PC-3 (cell line): ENCODE data around the gene SNTG2. TPM values are rescaled to one million over a fixed set of nuclear protein-coding genes. Genes with fewer than 3 reads are reported as not detected.

Experiments
- ATAC-seq: fragments of 200-7000 bp; cut with Tn5 transposase; 2 replicates; pipeline ENCODE4 v1.9.1; 2020; ENCODE audit warnings: mild to moderate bottlenecking, moderate library complexity
- BruUV-seq: library from RNA; stranded (reverse); fragments of 400-500 nt; replicated peaks from 2 replicates; lab custom pipeline; 2021; lab: Mats Ljungman, UMichigan
- CTCF ChIA-PET: fragments of 300-600 bp; sonication (Branson Sonifier 250); formaldehyde crosslinking; loops from one replicate; lab custom pipeline; 2022; ENCODE audit warnings: antibody characterized with exemption; lab: Charles Lee
- POLR2A ChIA-PET: fragments of 300-600 bp; sonication (Branson Sonifier 250); formaldehyde crosslinking; loops from one replicate; lab custom pipeline; 2022; ENCODE audit warnings: antibody characterized with exemption; ENCODE audit not compliant: unreplicated experiment; lab: Charles Lee
- DNase-seq: peaks from one replicate; pipeline ENCODE4 v3.0.0-alpha.2; 2015
- H2AFZ ChIP-seq: fragments of 300-600 bp; sonication (generic); 2 replicates; pipeline ENCODE4 v1.6.0; 2016; ENCODE audit warnings: antibody characterized with exemption, low read length
- H3F3A ChIP-seq: fragments of 300-600 bp; sonication (generic); one replicate; pipeline ENCODE4 v1.6.0; 2017; ENCODE audit warnings: antibody characterized with exemption, low read length, control low read depth, mild to moderate bottlenecking; ENCODE audit not compliant: unreplicated experiment
- H3K27ac ChIP-seq: fragments of 300-600 bp; sonication (generic); 2 replicates; pipeline ENCODE4 v1.5.1; 2016; ENCODE audit warnings: mild to moderate bottlenecking, low read length
- H3K27me3 ChIP-seq: fragments of 300-600 bp; sonication (generic); 2 replicates; pipeline ENCODE4 v1.6.1; 2016; ENCODE audit warnings: low read length, mixed read lengths
- H3K36me3 ChIP-seq: fragments of 300-600 bp; sonication (generic); 2 replicates; pipeline ENCODE4 v1.6.1; 2016; ENCODE audit warnings: low read depth, mixed run types, low read length, mixed read lengths
- H3K4me1 ChIP-seq: fragments of 300-600 bp; sonication (generic); 2 replicates; pipeline ENCODE4 v1.5.1; 2016; ENCODE audit warnings: low read length; ENCODE audit not compliant: insufficient read depth
- H3K4me2 ChIP-seq: fragments of 300-600 bp; sonication (generic); 2 replicates; pipeline ENCODE4 v1.6.0; 2016; ENCODE audit warnings: low read length
- H3K4me3 ChIP-seq: fragments of 300-600 bp; sonication (generic); 2 replicates; pipeline ENCODE4 v1.5.1; 2016; ENCODE audit warnings: mild to moderate bottlenecking, low read length, mixed read lengths
- H3K79me2 ChIP-seq: fragments of 300-600 bp; sonication (generic); 2 replicates; pipeline ENCODE4 v1.6.1; 2017; ENCODE audit warnings: low read length, mixed read lengths
- H3K9ac ChIP-seq: fragments of 300-600 bp; sonication (generic); 2 replicates; pipeline ENCODE4 v1.6.0; 2016; ENCODE audit warnings: mild to moderate bottlenecking, low read length
- H3K9me2 ChIP-seq: fragments of 300-600 bp; sonication (generic); replicated peaks from 2 replicates; pipeline ENCODE4 v1.6.1; 2016; ENCODE audit warnings: mixed run types, low read length, mixed read lengths
- H3K9me3 ChIP-seq: fragments of 300-600 bp; sonication (generic); 2 replicates; pipeline ENCODE4 v1.6.1; 2016; ENCODE audit warnings: low read length, mixed read lengths
- H4K20me1 ChIP-seq: fragments of 300-600 bp; sonication (generic); 2 replicates; pipeline ENCODE4 v1.6.1; 2016; ENCODE audit warnings: low read length, mixed read lengths
- CTCF ChIP-seq: fragments of 300-600 bp; sonication (generic); conservative IDR thresholded peaks from 2 replicates; pipeline ENCODE4 v1.5.1; 2017; ENCODE audit warnings: antibody characterized with exemption, low read depth, mild to moderate bottlenecking, low read length
- EZH2 ChIP-seq: fragments of 300-600 bp; sonication (generic); IDR thresholded peaks from one replicate; pipeline ENCODE4 v1.6.1; 2017; ENCODE audit warnings: antibody characterized with exemption, mild to moderate bottlenecking, low read length; ENCODE audit not compliant: unreplicated experiment
- EZH2phosphoT487 ChIP-seq: fragments of 300-600 bp; sonication (generic); IDR thresholded peaks from 2 replicates; pipeline ENCODE4 v1.6.1; 2018; ENCODE audit warnings: mild to moderate bottlenecking, antibody characterized with exemption, low read length, borderline replicate concordance
- intact Hi-C: fragments of 100-400 bp; cut with micrococcal nuclease; formaldehyde crosslinking; loops from 2 replicates; pipeline ENCODE4 v1.9.0; 2023
- total RNA-seq: library from RNA; depleted of rRNA; stranded (reverse); fragments of >200 nt; gene quantifications from 2 replicates; pipeline ENCODE4 v1.2.3, GENCODE V29; 2014

SNTG2 gene
- total RNA-seq, 1 experiment from 2014 or later: not detected

GRCh38 chr2:1125633-1126370 lies 175.2 kb downstream of the SNTG2 start:
- intact Hi-C loops: no loop called here
- Histone ChIP-seq H3K9me2 (no peaks in the 10 kb centered on the region), H3K9ac (no peak overlapping the region), H2AFZ (no peak overlapping the region), H3K4me2 (no peak overlapping the region), H3K4me1 (no peaks in the 10 kb centered on the region), H3F3A (no peaks in the 10 kb centered on the region), H3K27ac (no peak overlapping the region), H3K27me3 (peaks cover 29% of the 10 kb centered on the region), H4K20me1 (no peaks in the 10 kb centered on the region), H3K79me2 (no peaks in the 10 kb centered on the region), H3K9me3 (no peaks in the 10 kb centered on the region), H3K36me3 (no peaks in the 10 kb centered on the region), H3K4me3 (no peak overlapping the region)
- no peak for ATAC-seq
- ChIA-PET POLR2A (no interaction called here), CTCF (no interaction called here)
- BruUV-seq: no TSS peak
- no peak for DNase-seq
- TF ChIP-seq EZH2: no peak
- TF ChIP-seq EZH2phosphoT487: no peak
- TF ChIP-seq CTCF: no peak

GRCh38 chr2:1129982-1130381 lies 179.3 kb downstream of the SNTG2 start:
- TF ChIP-seq EZH2phosphoT487: no peak
- TF ChIP-seq CTCF: no peak
- no peak for TF ChIP-seq EZH2
- H3K36me3 ChIP-seq: no peaks in the 10 kb centered on the region
- H3K9me3 ChIP-seq: no peaks in the 10 kb centered on the region
- no peaks in the 10 kb centered on the region for H3K9me2 ChIP-seq
- intact Hi-C loops: no loop called here
- no peak overlapping the region for H3K4me2 ChIP-seq
- no peak for ATAC-seq
- no peak overlapping the region for H2AFZ ChIP-seq
- no peaks in the 10 kb centered on the region for H4K20me1 ChIP-seq
- DNase-seq: no peak
- no TSS peak for BruUV-seq
- H3K79me2 ChIP-seq: no peaks in the 10 kb centered on the region
- ChIA-PET CTCF (no interaction called here), POLR2A (no interaction called here)
- no peaks in the 10 kb centered on the region for H3F3A ChIP-seq
- H3K27me3 ChIP-seq: peaks cover 16% of the 10 kb centered on the region; the same call in 1 of the 2 replicates
- no peaks in the 10 kb centered on the region for H3K4me1 ChIP-seq
- no peak overlapping the region for H3K27ac ChIP-seq
- H3K9ac ChIP-seq: no peak overlapping the region
- H3K4me3 ChIP-seq: no peak overlapping the region

- no peak overlapping the region for H3K9ac ChIP-seq
- ChIA-PET POLR2A (no interaction called here), CTCF (no interaction called here)
- no peaks in the 10 kb centered on the region for H4K20me1 ChIP-seq
- no peaks in the 10 kb centered on the region for H3K79me2 ChIP-seq
- TF ChIP-seq CTCF: no peak
- no peak for DNase-seq
- no TSS peak for BruUV-seq
- H3F3A ChIP-seq: no peaks in the 10 kb centered on the region
- H3K4me1 ChIP-seq: no peaks in the 10 kb centered on the region
- H2AFZ ChIP-seq: no peak overlapping the region
- peaks cover 16% of the 10 kb centered on the region; the same call in 1 of the 2 replicates for H3K27me3 ChIP-seq
- H3K36me3 ChIP-seq: no peaks in the 10 kb centered on the region
- no peaks in the 10 kb centered on the region for H3K9me2 ChIP-seq
- intact Hi-C loops: no loop called here
- no peak overlapping the region for H3K27ac ChIP-seq
- H3K4me2 ChIP-seq: no peak overlapping the region
- no peaks in the 10 kb centered on the region for H3K9me3 ChIP-seq
- H3K4me3 ChIP-seq: no peak overlapping the region
- no peak for ATAC-seq
Observed at GRCh38 chr2:1130922-1131321, 180.3 kb downstream of the SNTG2 start.
